NB4 (cell line): Measurements from ENCODE around the gene CHRNA3.

Experiments used
- CTCF ChIP-seq: IDR thresholded peaks from one replicate; pipeline ENCODE4 v1.5.1; 2012; ENCODE audit warnings: low read depth, low read length
- MYC ChIP-seq: IDR thresholded peaks from 2 replicates; pipeline ENCODE4 v1.6.1; 2011; ENCODE audit warnings: low read depth, low read length
- POLR2A ChIP-seq: IDR thresholded peaks from 2 replicates; pipeline ENCODE4 v1.6.1; 2011; ENCODE audit warnings: mild to moderate bottlenecking; ENCODE audit not compliant: insufficient read length; ENCODE audit errors: extremely low read depth

DNA sequence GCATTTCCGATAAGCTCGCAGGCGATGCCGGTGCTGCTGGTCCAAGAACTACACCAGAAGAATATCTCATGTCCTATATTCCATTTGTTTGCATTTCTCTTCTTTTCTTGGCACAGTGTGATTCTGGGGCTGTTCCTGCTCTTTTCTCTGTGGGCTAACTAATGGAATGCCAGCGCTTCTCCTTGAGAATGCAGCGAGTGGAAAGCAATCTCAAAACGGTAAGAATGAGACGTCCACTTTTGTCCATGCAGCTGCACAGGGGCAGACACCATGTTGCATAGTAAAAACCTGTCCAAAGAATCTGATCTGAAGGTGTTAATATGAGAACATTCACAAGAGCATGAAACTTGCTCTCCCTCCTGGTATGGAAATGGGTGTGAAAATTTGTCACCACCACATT lies 6.6 kb upstream of the CHRNA3 start:
- TF ChIP-seq CTCF (no peak), POLR2A (no peak), MYC (no peak)
